Panc1 (cell line): ENCODE measurements around the gene CPA5. TPM values are rescaled to one million over a fixed set of nuclear protein-coding genes. Genes with fewer than 3 reads are reported as not detected.

Experiments used
- ATAC-seq: fragments of 200-7000 bp; cut with Tn5 transposase; 2 replicates; pipeline ENCODE4 v1.9.1; 2020; ENCODE audit warnings: mild to moderate bottlenecking, moderate library complexity
- Bru-seq: library from RNA; stranded (reverse); fragments of 400-500 nt; gene quantifications from one replicate; lab custom pipeline; 2021; lab: Mats Ljungman, UMichigan
- BruChase-seq, 2 experiments: library from RNA; stranded (reverse); fragments of 400-500 nt; gene quantifications; one replicate each; lab custom pipeline; 2021; lab: Mats Ljungman, UMichigan
- BruUV-seq: library from RNA; stranded (reverse); fragments of 400-500 nt; replicated peaks from 2 replicates; lab custom pipeline; 2021; lab: Mats Ljungman, UMichigan
- CTCF ChIA-PET: fragments of 300-600 bp; sonication (Branson Sonifier 250); formaldehyde crosslinking; loops from one replicate; lab custom pipeline; 2022; ENCODE audit warnings: antibody characterized with exemption; lab: Charles Lee
- POLR2A ChIA-PET: fragments of 300-600 bp; sonication (Branson Sonifier 250); formaldehyde crosslinking; loops from one replicate; lab custom pipeline; 2022; ENCODE audit warnings: antibody characterized with exemption; lab: Charles Lee
- DNase-seq: peaks from one replicate; pipeline ENCODE4 v3.0.0-alpha.2; 2010; ENCODE audit warnings: low read depth, low spot score
- H3K27ac ChIP-seq: 2 replicates; pipeline ENCODE4 v1.5.1; 2011; ENCODE audit warnings: mild to moderate bottlenecking, low read length, inconsistent platforms
- H3K27me3 ChIP-seq: fragments of 200-500 bp; sonication (Bioruptor generic); 2 replicates; pipeline ENCODE4 v1.6.0; 2014; ENCODE audit warnings: low read length, inconsistent platforms; ENCODE audit not compliant: control insufficient read depth, insufficient read depth
- H3K36me3 ChIP-seq: fragments of 200-500 bp; sonication (Bioruptor generic); 2 replicates; pipeline ENCODE4 v1.5.1; 2014; ENCODE audit warnings: inconsistent platforms, mild to moderate bottlenecking, low read length, moderate library complexity; ENCODE audit not compliant: control insufficient read depth, insufficient read depth
- H3K4me1 ChIP-seq: 2 replicates; pipeline ENCODE4 v1.5.1; 2011; ENCODE audit warnings: inconsistent platforms, mild to moderate bottlenecking, low read length, moderate library complexity; ENCODE audit not compliant: control insufficient read depth, insufficient read depth
- H3K4me3 ChIP-seq, 2 experiments: 2 replicates each; pipeline ENCODE4 v1.5.1; 2011 to 2012; ENCODE audit warnings: low read depth in 2 of 2, low read length in 2 of 2, mild to moderate bottlenecking in 2 of 2, inconsistent platforms in 1 of 2, moderate library complexity in 1 of 2
- H3K9me3 ChIP-seq: fragments of 200-500 bp; sonication (Bioruptor generic); 2 replicates; pipeline ENCODE4 v1.5.1; 2014; ENCODE audit warnings: low read depth, mild to moderate bottlenecking, inconsistent platforms, low read length, moderate library complexity; ENCODE audit not compliant: control insufficient read depth, insufficient read depth
- CTCF ChIP-seq: fragments of 450-650 bp; IDR thresholded peaks from 2 replicates; pipeline ENCODE4 v1.5.1; 2017; ENCODE audit warnings: mild to moderate bottlenecking
- POLR2AphosphoS5 ChIP-seq: IDR thresholded peaks from 2 replicates; pipeline ENCODE4 v1.6.1; 2012; ENCODE audit warnings: mild to moderate bottlenecking, low read depth, low read length, moderate library complexity
- REST ChIP-seq, 2 experiments: IDR thresholded peaks; 2 replicates each; pipeline ENCODE4 v1.6.1; 2011 to 2012; ENCODE audit warnings: low read depth in 2 of 2, control low read depth in 1 of 2, low read length in 1 of 2, mild to moderate bottlenecking in 1 of 2, moderate library complexity in 1 of 2; ENCODE audit not compliant: insufficient read depth in 1 of 2
- SIN3A ChIP-seq: IDR thresholded peaks from 2 replicates; pipeline ENCODE4 v1.6.1; 2012; ENCODE audit warnings: low read depth, mild to moderate bottlenecking, low read length, moderate library complexity, borderline replicate concordance; ENCODE audit not compliant: insufficient read depth
- TCF7L2 ChIP-seq: IDR thresholded peaks from 2 replicates; pipeline ENCODE4 v1.6.1; 2011; ENCODE audit warnings: mild to moderate bottlenecking, low read depth, low read length, inconsistent platforms
- in situ Hi-C: cut with HindIII; loops from 2 replicates; pipeline ENCODE4 v1.10.0; 2016; ENCODE audit warnings: low sequenced_read_pairs, low pct_unique_long_range_greater_than_20kb
- intact Hi-C: fragments of 100-400 bp; cut with micrococcal nuclease; formaldehyde crosslinking; loops from one replicate; pipeline ENCODE4 v1.10.0; 2022; ENCODE audit not compliant: unreplicated experiment
- long read RNA-seq: library from polyadenylated mRNA; unstranded; transcript quantifications from one replicate; pipeline ENCODE4 v2.0.0, GENCODE V29; 2021; ENCODE audit not compliant: unreplicated experiment
- polyA plus RNA-seq: library from polyadenylated mRNA; unstranded; fragments of >200 nt; gene quantifications from one replicate; pipeline ENCODE4 v1.2.1, GENCODE V29; 2012; ENCODE audit warnings: missing spikeins; ENCODE audit not compliant: insufficient read length
- total RNA-seq: library from RNA; stranded (reverse); gene quantifications from one replicate; pipeline ENCODE4 v1.2.1, GENCODE V29; 2021; ENCODE audit not compliant: unreplicated experiment

Gene CPA5
- total RNA-seq (not detected), Bru-seq, nascent RNA (percentile 4 among the genes with signal in this experiment), BruChase-seq, experiment 1, labeled RNA remaining after a 2-hour chase (not detected), BruChase-seq, experiment 2, labeled RNA remaining after a 6-hour chase (not detected)
- not detected for polyA plus RNA-seq
- long read RNA-seq: 0 reads

- CTCF ChIA-PET: no interaction called here
- Histone ChIP-seq H3K27me3 (no peaks in the 10 kb centered on the region), H3K4me3 (no peak within 1 kb of the TSS), H3K36me3 (no peaks in the 10 kb centered on the region), H3K9me3 (peaks cover 4% of the 10 kb centered on the region; the same call in 1 of the 2 replicates), H3K27ac (no peak within 1 kb of the TSS), H3K4me1 (no peaks in the 10 kb centered on the region)
- no TSS peak for BruUV-seq
- DNase-seq (no peak), ATAC-seq (no peak)
- intact Hi-C loops (no loop called here), in situ Hi-C loops (no loop called here)
- TF ChIP-seq POLR2AphosphoS5 (no peak), SIN3A (no peak), TCF7L2 (no peak), CTCF (no peak)
- POLR2A ChIA-PET: no interaction called here
Observed at GRCh38 chr7:130344271-130344866, at the start of gene CPA5. TSS of gene CPA5 (plus strand) at chr7:130344816. CDS start at chr7:130346486, 1,670 bp downstream.

- ATAC-seq (no peak), DNase-seq (no peak)
- in situ Hi-C loops: no loop called here
- Histone ChIP-seq H3K27ac (no peak overlapping the region), H3K9me3 (no peaks in the 10 kb centered on the region; the same call in 1 of the 2 replicates), H3K27me3 (no peaks in the 10 kb centered on the region), H3K4me3 (no peak overlapping the region), H3K4me1 (no peaks in the 10 kb centered on the region), H3K36me3 (no peaks in the 10 kb centered on the region)
- intact Hi-C loops: no loop called here
- ChIA-PET CTCF (interaction anchor here (0.6 kb wide), 3 partner anchors 19 to 328 kb away, joined by 3 to 6 read pairs (median 5); no protein-coding TSS in a partner anchor), POLR2A (no interaction called here)
- BruUV-seq: no TSS peak
- no peak for TF ChIP-seq SIN3A
- no peak for TF ChIP-seq TCF7L2
- TF ChIP-seq REST (IDR thresholded peaks at IDR 0.05; ENCODE audit: insufficient read depth in 1 of 2, low read depth in 2 of 2, low read length in 1 of 2): no peak
Observed at GRCh38 chr7:130296221-130296951, 48.2 kb upstream of the CPA5 start.
